GM23338 (cell line): ENCODE data around the gene HEMK1. TPM values are rescaled to one million over a fixed set of nuclear protein-coding genes. Genes with fewer than 3 reads are reported as not detected.

Source experiments
- ATAC-seq: fragments of 200-7000 bp; cut with Tn5 transposase; 3 replicates; pipeline ENCODE4 v1.9.1; 2020
- DNase-seq: peaks from one replicate; pipeline ENCODE4 v3.0.0-alpha.2; 2015; ENCODE audit warnings: low spot score
- H2AFZ ChIP-seq: fragments of 200-600 bp; sonication (generic); 2 replicates; pipeline ENCODE4 v1.8.0; 2016; ENCODE audit warnings: antibody characterized with exemption, mild to moderate bottlenecking, moderate library complexity
- H3F3A ChIP-seq: fragments of 200-600 bp; sonication (generic); replicated peaks from 2 replicates; pipeline ENCODE4 v1.8.0; 2017; ENCODE audit warnings: antibody characterized with exemption, mixed run types, low read depth
- H3K27ac ChIP-seq: fragments of 200-600 bp; sonication (generic); 2 replicates; pipeline ENCODE4 v1.6.1; 2016; ENCODE audit warnings: low read depth
- H3K27me3 ChIP-seq: fragments of 200-600 bp; sonication (generic); 2 replicates; pipeline ENCODE4 v1.8.0; 2016; ENCODE audit warnings: mild to moderate bottlenecking, mixed run types, moderate library complexity; ENCODE audit not compliant: insufficient read depth
- H3K36me3 ChIP-seq: fragments of 200-600 bp; sonication (generic); 2 replicates; pipeline ENCODE4 v1.8.0; 2016; ENCODE audit warnings: mild to moderate bottlenecking; ENCODE audit not compliant: insufficient read depth
- H3K4me1 ChIP-seq: fragments of 200-600 bp; sonication (generic); 2 replicates; pipeline ENCODE4 v1.8.0; 2016; ENCODE audit warnings: mild to moderate bottlenecking, moderate library complexity; ENCODE audit not compliant: insufficient read depth
- H3K4me2 ChIP-seq: fragments of 200-600 bp; sonication (generic); 2 replicates; pipeline ENCODE4 v1.7.1; 2017; ENCODE audit warnings: mixed run types
- H3K4me3 ChIP-seq: fragments of 200-600 bp; sonication (generic); 2 replicates; pipeline ENCODE4 v1.6.1; 2016; ENCODE audit warnings: mixed run types
- H3K79me2 ChIP-seq: fragments of 200-600 bp; sonication (generic); replicated peaks from 2 replicates; pipeline ENCODE4 v1.8.0; 2017; ENCODE audit warnings: mild to moderate bottlenecking; ENCODE audit not compliant: insufficient read depth
- H3K9me2 ChIP-seq: fragments of 200-600 bp; sonication (generic); 2 replicates; pipeline ENCODE4 v1.8.0; 2017; ENCODE audit not compliant: insufficient read depth
- H4K20me1 ChIP-seq: fragments of 200-600 bp; sonication (generic); replicated peaks from 2 replicates; pipeline ENCODE4 v1.8.0; 2017; ENCODE audit warnings: mild to moderate bottlenecking; ENCODE audit not compliant: insufficient read depth
- H3K27ac Mint-ChIP-seq: 2 replicates; pipeline ENCODE4 v1.8.0; 2020; ENCODE audit warnings: inconsistent platforms, mild to moderate bottlenecking, moderate library complexity, mixed read lengths
- H3K27me3 Mint-ChIP-seq: 3 replicates; pipeline ENCODE4 v1.8.0; 2022; ENCODE audit warnings: low read depth, mild to moderate bottlenecking, moderate library complexity, mixed read lengths, inconsistent platforms; ENCODE audit not compliant: insufficient read depth, poor library complexity
- H3K36me3 Mint-ChIP-seq: 3 replicates; pipeline ENCODE4 v1.8.0; 2021; ENCODE audit warnings: low read depth, mild to moderate bottlenecking, inconsistent platforms, moderate library complexity, mixed read lengths
- H3K4me1 Mint-ChIP-seq: 3 replicates; pipeline ENCODE4 v1.8.0; 2020; ENCODE audit warnings: mild to moderate bottlenecking, inconsistent platforms, mixed read lengths
- H3K4me3 Mint-ChIP-seq: 3 replicates; pipeline ENCODE4 v1.8.0; 2021; ENCODE audit warnings: moderate library complexity, mild to moderate bottlenecking, inconsistent platforms, mixed read lengths
- H3K9me3 Mint-ChIP-seq: 3 replicates; pipeline ENCODE4 v1.8.0; 2020; ENCODE audit warnings: moderate library complexity, mild to moderate bottlenecking, inconsistent platforms, mixed read lengths
- EZH2 ChIP-seq: fragments of 200-600 bp; sonication (generic); IDR thresholded peaks from one replicate; pipeline ENCODE4 v1.8.0; 2017; ENCODE audit warnings: antibody characterized with exemption, mild to moderate bottlenecking, low read depth; ENCODE audit not compliant: unreplicated experiment
- JUNB ChIP-seq: IDR thresholded peaks from one replicate; pipeline ENCODE4 v1.6.1; 2016; ENCODE audit warnings: antibody characterized with exemption; ENCODE audit not compliant: unreplicated experiment
- POLR2AphosphoS5 ChIP-seq: IDR thresholded peaks from 2 replicates; pipeline ENCODE4 v1.6.1; 2016; ENCODE audit warnings: antibody characterized with exemption, low read depth
- STAT1 ChIP-seq: IDR thresholded peaks from one replicate; pipeline ENCODE4 v1.6.1; 2016; ENCODE audit warnings: antibody characterized with exemption; ENCODE audit not compliant: unreplicated experiment
- polyA plus RNA-seq: library from polyadenylated mRNA; unstranded; fragments of >200 nt; fragmentation: Nextera tagmentation; extraction: Ambion mirVana; gene quantifications from 2 replicates; pipeline ENCODE4 v1.2.1, GENCODE V29; 2016
- total RNA-seq: library from RNA; depleted of rRNA; stranded (reverse); fragments of >200 nt; shearing (Covaris generic); gene quantifications from 2 replicates; pipeline ENCODE4 v1.2.3, GENCODE V29; 2014
- TF ChIP-seq, protein P1 (sequence below): IDR thresholded peaks from 2 replicates; pipeline ENCODE4 v1.6.1; 2016; ENCODE audit warnings: antibody characterized with exemption
- TF ChIP-seq, protein P2 (sequence below), 2 experiments: fragments of 200-600 bp in 1 of 2; sonication (generic) in 1 of 2; conservative IDR thresholded peaks; 2 replicates each; pipeline versions ENCODE4 v1.5.1 to v1.6.1; 2016 to 2017; ENCODE audit warnings: antibody characterized with exemption in 2 of 2, low read depth in 2 of 2, mild to moderate bottlenecking in 2 of 2, moderate library complexity in 1 of 2
- TF ChIP-seq, protein P3 (sequence below): IDR thresholded peaks from one replicate; pipeline ENCODE4 v1.6.1; 2018; ENCODE audit warnings: antibody characterized with exemption; ENCODE audit not compliant: unreplicated experiment

HEMK1 gene
- total and polyA plus RNA-seq, 2 experiments from 2014 or later = 5.6 to 10.1 TPM

DNA sequence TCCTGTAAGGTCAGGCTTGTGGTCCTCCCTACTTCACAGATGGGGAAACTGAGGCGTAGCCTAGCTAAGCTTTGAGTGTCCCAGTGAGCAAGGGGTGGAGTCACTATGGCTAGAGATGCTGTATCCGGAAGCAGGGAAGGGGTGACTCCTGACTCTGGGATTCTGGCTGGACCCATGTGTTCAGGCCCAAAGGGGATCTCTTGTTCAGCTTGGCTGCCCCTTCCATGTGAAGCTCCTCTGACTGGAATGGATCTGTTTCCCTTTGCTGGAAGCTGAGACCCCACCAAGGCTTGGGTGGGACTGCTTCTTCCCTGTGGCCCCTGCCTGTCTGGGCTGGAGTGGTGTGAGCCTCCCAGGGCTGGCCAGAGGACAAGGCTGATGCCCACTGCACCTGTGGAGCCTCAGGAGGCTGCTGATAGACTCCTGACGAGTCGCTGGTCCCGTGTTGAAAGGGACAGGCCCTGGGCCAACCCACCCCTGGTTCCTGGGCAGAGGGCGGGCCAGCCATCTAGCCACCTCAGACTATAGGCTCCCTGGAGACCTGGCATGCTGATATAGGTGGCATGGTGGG, 48.7 kb downstream of the HEMK1 start:
- Histone ChIP-seq H3K4me3 (peak overlapping the region; percentile 87), H3K36me3 (no peaks in the 10 kb centered on the region), H2AFZ (peak overlapping the region; percentile 92), H3K27ac (no peak overlapping the region), H3F3A (peaks cover 7% of the 10 kb centered on the region), H3K27me3 (peaks cover 16% of the 10 kb centered on the region), H4K20me1 (peaks cover 6% of the 10 kb centered on the region), H3K4me2 (peak overlapping the region; percentile 96), H3K79me2 (peaks cover 14% of the 10 kb centered on the region), H3K4me1 (peaks cover 12% of the 10 kb centered on the region), H3K9me2 (no peaks in the 10 kb centered on the region)
- no peaks in the 10 kb centered on the region for H3K9me3 Mint-ChIP-seq
- H3K27ac Mint-ChIP-seq = no peak overlapping the region
- peaks cover 13% of the 10 kb centered on the region for H3K4me1 Mint-ChIP-seq
- H3K4me3 Mint-ChIP-seq = peak overlapping the region; percentile 87
- peaks cover 13% of the 10 kb centered on the region; the same call in 2 of the 3 replicates for H3K36me3 Mint-ChIP-seq
- H3K27me3 Mint-ChIP-seq = peaks cover 22% of the 10 kb centered on the region
- no peak for ATAC-seq
- DNase-seq = no peak
- TF ChIP-seq EZH2 = no peak

DNA sequence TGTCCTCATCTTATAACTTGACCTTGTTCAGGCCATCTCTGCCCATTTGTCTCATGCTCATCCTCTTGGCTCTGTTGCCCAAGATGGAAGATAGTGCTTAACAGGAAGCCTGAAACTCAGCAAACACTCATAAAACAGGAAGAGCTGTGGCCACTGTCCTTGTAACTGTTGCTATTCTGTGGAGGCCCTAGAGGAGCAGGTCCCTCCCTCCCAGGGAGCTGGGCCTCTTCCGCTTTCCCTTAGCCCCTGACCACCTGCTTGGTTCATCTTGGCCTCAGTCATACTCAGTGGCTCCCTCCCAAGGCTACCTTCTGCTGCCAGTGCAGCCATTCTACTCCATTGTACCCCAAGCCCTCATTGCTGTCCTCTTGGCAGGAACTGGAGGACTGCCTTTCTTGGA, 51.1 kb downstream of the HEMK1 start:
- Histone ChIP-seq H3K9me2 (no peaks in the 10 kb centered on the region), H3K27me3 (peaks cover 6% of the 10 kb centered on the region; the same call in 1 of the 2 replicates), H2AFZ (no peak overlapping the region), H3F3A (peaks cover 7% of the 10 kb centered on the region), H3K4me3 (no peak overlapping the region), H4K20me1 (peaks cover 1% of the 10 kb centered on the region; the same call in 1 of the 2 replicates), H3K79me2 (peaks cover 24% of the 10 kb centered on the region), H3K27ac (no peak overlapping the region), H3K36me3 (no peaks in the 10 kb centered on the region), H3K4me1 (peaks cover 26% of the 10 kb centered on the region), H3K4me2 (no peak overlapping the region)
- ATAC-seq (no peak), DNase-seq (no peak)
- Mint-ChIP-seq H3K27me3 (peaks cover 14% of the 10 kb centered on the region), H3K4me3 (no peak overlapping the region), H3K27ac (no peak overlapping the region), H3K36me3 (peaks cover 23% of the 10 kb centered on the region), H3K4me1 (peaks cover 29% of the 10 kb centered on the region), H3K9me3 (no peaks in the 10 kb centered on the region)
- TF ChIP-seq JUNB = no peak
- TF ChIP-seq, protein P1, sequence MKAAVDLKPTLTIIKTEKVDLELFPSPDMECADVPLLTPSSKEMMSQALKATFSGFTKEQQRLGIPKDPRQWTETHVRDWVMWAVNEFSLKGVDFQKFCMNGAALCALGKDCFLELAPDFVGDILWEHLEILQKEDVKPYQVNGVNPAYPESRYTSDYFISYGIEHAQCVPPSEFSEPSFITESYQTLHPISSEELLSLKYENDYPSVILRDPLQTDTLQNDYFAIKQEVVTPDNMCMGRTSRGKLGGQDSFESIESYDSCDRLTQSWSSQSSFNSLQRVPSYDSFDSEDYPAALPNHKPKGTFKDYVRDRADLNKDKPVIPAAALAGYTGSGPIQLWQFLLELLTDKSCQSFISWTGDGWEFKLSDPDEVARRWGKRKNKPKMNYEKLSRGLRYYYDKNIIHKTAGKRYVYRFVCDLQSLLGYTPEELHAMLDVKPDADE = no peak
- TF ChIP-seq, protein P2, sequence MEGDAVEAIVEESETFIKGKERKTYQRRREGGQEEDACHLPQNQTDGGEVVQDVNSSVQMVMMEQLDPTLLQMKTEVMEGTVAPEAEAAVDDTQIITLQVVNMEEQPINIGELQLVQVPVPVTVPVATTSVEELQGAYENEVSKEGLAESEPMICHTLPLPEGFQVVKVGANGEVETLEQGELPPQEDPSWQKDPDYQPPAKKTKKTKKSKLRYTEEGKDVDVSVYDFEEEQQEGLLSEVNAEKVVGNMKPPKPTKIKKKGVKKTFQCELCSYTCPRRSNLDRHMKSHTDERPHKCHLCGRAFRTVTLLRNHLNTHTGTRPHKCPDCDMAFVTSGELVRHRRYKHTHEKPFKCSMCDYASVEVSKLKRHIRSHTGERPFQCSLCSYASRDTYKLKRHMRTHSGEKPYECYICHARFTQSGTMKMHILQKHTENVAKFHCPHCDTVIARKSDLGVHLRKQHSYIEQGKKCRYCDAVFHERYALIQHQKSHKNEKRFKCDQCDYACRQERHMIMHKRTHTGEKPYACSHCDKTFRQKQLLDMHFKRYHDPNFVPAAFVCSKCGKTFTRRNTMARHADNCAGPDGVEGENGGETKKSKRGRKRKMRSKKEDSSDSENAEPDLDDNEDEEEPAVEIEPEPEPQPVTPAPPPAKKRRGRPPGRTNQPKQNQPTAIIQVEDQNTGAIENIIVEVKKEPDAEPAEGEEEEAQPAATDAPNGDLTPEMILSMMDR (conservative IDR thresholded peaks at IDR 0.05; ENCODE audit: low read depth in 2 of 2) = peak in 1 of 2 experiments; percentile 18; a peak in 1 of 4 replicates
- TF ChIP-seq POLR2AphosphoS5 = no peak

DNA sequence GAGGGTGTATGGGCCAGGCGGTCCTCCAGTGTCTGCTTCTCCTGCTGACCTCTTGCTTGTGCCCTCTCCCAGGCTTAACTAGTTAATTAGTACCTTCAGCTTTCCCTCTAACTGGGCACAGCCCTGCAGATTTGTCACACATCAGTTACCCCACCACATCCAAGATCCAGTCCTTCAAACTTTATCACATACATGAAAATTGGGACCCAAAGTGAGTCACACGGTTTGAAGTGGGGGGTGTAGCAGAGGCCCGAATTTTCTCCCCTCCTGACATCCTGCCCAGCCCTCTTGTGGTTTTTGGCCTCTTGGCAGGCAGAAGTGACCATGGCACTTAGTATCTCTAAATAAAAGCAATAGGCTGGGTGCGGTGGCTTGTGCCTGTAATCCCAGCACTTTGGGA, 51.5 kb downstream of the HEMK1 start:
- no peak overlapping the region for H3K4me3 ChIP-seq
- Mint-ChIP-seq H3K4me3 (no peak overlapping the region), H3K27ac (no peak overlapping the region), H3K9me3 (no peaks in the 10 kb centered on the region), H3K27me3 (peaks cover 14% of the 10 kb centered on the region), H3K36me3 (peaks cover 23% of the 10 kb centered on the region), H3K4me1 (peaks cover 32% of the 10 kb centered on the region)
- no peaks in the 10 kb centered on the region for H3K9me2 ChIP-seq
- no peak overlapping the region for H3K27ac ChIP-seq
- DNase-seq (no peak), ATAC-seq (no peak)
- peaks cover 7% of the 10 kb centered on the region for H3F3A ChIP-seq
- H3K4me1 ChIP-seq = peaks cover 28% of the 10 kb centered on the region
- H4K20me1 ChIP-seq = no peaks in the 10 kb centered on the region; the same call in 1 of the 2 replicates
- H3K4me2 ChIP-seq = no peak overlapping the region
- peaks cover 24% of the 10 kb centered on the region for H3K79me2 ChIP-seq
- H3K27me3 ChIP-seq = peaks cover 6% of the 10 kb centered on the region; the same call in 1 of the 2 replicates
- no peak overlapping the region for H2AFZ ChIP-seq
- H3K36me3 ChIP-seq = no peaks in the 10 kb centered on the region
- TF ChIP-seq, protein P1 = no peak
- TF ChIP-seq, protein P3, sequence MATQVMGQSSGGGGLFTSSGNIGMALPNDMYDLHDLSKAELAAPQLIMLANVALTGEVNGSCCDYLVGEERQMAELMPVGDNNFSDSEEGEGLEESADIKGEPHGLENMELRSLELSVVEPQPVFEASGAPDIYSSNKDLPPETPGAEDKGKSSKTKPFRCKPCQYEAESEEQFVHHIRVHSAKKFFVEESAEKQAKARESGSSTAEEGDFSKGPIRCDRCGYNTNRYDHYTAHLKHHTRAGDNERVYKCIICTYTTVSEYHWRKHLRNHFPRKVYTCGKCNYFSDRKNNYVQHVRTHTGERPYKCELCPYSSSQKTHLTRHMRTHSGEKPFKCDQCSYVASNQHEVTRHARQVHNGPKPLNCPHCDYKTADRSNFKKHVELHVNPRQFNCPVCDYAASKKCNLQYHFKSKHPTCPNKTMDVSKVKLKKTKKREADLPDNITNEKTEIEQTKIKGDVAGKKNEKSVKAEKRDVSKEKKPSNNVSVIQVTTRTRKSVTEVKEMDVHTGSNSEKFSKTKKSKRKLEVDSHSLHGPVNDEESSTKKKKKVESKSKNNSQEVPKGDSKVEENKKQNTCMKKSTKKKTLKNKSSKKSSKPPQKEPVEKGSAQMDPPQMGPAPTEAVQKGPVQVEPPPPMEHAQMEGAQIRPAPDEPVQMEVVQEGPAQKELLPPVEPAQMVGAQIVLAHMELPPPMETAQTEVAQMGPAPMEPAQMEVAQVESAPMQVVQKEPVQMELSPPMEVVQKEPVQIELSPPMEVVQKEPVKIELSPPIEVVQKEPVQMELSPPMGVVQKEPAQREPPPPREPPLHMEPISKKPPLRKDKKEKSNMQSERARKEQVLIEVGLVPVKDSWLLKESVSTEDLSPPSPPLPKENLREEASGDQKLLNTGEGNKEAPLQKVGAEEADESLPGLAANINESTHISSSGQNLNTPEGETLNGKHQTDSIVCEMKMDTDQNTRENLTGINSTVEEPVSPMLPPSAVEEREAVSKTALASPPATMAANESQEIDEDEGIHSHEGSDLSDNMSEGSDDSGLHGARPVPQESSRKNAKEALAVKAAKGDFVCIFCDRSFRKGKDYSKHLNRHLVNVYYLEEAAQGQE = no peak
- TF ChIP-seq EZH2 (no peak), STAT1 (no peak)
